DND-41 (cell line): Measurements from ENCODE around the gene CCDC167.

Experiments used
- EZH2 ChIP-seq: IDR thresholded peaks from 3 replicates; pipeline ENCODE4 v1.6.1; 2012; ENCODE audit warnings: borderline replicate concordance, low read depth, mild to moderate bottlenecking, moderate library complexity, low read length, inconsistent platforms; ENCODE audit not compliant: severe bottlenecking
- TF ChIP-seq, protein P1 (sequence below): IDR thresholded peaks from 2 replicates; pipeline ENCODE4 v1.5.1; 2012; ENCODE audit warnings: borderline replicate concordance, low read length, moderate library complexity, mild to moderate bottlenecking; ENCODE audit not compliant: poor library complexity, severe bottlenecking; ENCODE audit errors: extremely low read depth

DNA sequence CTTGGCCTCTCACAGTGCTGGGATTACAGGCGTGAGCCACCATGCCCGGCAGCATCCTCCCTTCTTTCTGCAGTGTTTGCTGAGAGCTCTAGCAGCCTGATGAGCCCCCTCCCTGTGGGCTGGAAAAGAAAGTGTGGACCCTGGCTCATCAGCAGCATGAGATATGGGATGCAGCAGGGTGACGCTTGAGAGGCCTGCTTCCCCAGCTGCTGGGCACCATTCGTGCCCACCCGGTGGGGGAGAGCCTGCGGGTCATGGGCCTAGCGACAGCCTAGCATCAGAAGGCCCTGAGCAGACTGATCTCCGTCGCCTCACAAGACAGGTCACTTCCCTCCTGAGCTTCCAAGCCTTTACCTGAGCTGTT lies 16.0 kb upstream of the CCDC167 start:
- TF ChIP-seq, protein P1, sequence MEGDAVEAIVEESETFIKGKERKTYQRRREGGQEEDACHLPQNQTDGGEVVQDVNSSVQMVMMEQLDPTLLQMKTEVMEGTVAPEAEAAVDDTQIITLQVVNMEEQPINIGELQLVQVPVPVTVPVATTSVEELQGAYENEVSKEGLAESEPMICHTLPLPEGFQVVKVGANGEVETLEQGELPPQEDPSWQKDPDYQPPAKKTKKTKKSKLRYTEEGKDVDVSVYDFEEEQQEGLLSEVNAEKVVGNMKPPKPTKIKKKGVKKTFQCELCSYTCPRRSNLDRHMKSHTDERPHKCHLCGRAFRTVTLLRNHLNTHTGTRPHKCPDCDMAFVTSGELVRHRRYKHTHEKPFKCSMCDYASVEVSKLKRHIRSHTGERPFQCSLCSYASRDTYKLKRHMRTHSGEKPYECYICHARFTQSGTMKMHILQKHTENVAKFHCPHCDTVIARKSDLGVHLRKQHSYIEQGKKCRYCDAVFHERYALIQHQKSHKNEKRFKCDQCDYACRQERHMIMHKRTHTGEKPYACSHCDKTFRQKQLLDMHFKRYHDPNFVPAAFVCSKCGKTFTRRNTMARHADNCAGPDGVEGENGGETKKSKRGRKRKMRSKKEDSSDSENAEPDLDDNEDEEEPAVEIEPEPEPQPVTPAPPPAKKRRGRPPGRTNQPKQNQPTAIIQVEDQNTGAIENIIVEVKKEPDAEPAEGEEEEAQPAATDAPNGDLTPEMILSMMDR = no peak
- TF ChIP-seq EZH2 = no peak
